SH-SY5Y (cell line): Measurements from ENCODE around the gene GLI3.

Experiments
- GATA2 ChIP-seq: IDR thresholded peaks from 2 replicates; pipeline ENCODE4 v1.6.1; 2011; ENCODE audit warnings: mild to moderate bottlenecking, low read depth, low read length
- GATA3 ChIP-seq: IDR thresholded peaks from 2 replicates; pipeline ENCODE4 v1.6.1; 2011; ENCODE audit warnings: low read depth, mild to moderate bottlenecking, low read length, moderate library complexity

GRCh38 chr7:42222125-42222524, 14.9 kb downstream of the GLI3 start:
- no peak for TF ChIP-seq GATA2
- TF ChIP-seq GATA3: no peak
